SK-N-SH (cell line): ENCODE results near the gene RPL10. TPM values are rescaled to one million over a fixed set of nuclear protein-coding genes. Genes with fewer than 3 reads are reported as not detected.
A peak's percentile ranks its signal among the peaks of the same experiment; 100 is the strongest.

Source experiments
- CTCF ChIA-PET: fragments of 300-600, 350-600 bp; formaldehyde crosslinking; extraction: SDS; loops from one replicate; lab custom pipeline; 2021; lab: Yijun Ruan, JAX
- POLR2A ChIA-PET: fragments of 350-600 bp; sonication (Branson Sonifier 250); formaldehyde crosslinking; extraction: SDS; loops from one replicate; lab custom pipeline; 2020; ENCODE audit warnings: antibody characterized with exemption, inconsistent platforms; lab: Yijun Ruan, JAX
- DNase-seq: peaks from one replicate; pipeline ENCODE4 v3.0.0; 2012
- H2AFZ ChIP-seq: fragments of 200-600 bp; sonication (generic); 2 replicates; pipeline ENCODE4 v1.8.1; 2016; ENCODE audit warnings: antibody characterized with exemption, mild to moderate bottlenecking, low read depth
- H3F3A ChIP-seq: fragments of 200-600 bp; sonication (generic); replicated peaks from 2 replicates; pipeline ENCODE3; 2016; ENCODE audit warnings: antibody characterized with exemption, mild to moderate bottlenecking; ENCODE audit not compliant: insufficient read depth
- H3K27ac ChIP-seq, 2 experiments: fragments of 200-500 bp in 1 of 2; fragments of 200-600 bp in 1 of 2; sonication (Bioruptor generic) in 1 of 2; sonication (generic), shearing (Covaris generic) in 1 of 2; 2 replicates each; pipeline versions ENCODE4 v1.5.1 to v1.6.1; 2014 to 2016; ENCODE audit warnings: low read depth in 2 of 2, inconsistent platforms in 1 of 2, low read length in 1 of 2, mild to moderate bottlenecking in 1 of 2, mixed read lengths in 1 of 2
- H3K27me3 ChIP-seq: fragments of 200-600 bp; sonication (generic), shearing (Covaris generic); 2 replicates; pipeline ENCODE4 v1.6.1; 2016; ENCODE audit warnings: mixed run types; ENCODE audit not compliant: insufficient read depth
- H3K36me3 ChIP-seq, 2 experiments: fragments of 200-500 bp in 1 of 2; fragments of 200-600 bp in 1 of 2; sonication (Bioruptor generic) in 1 of 2; sonication (generic) in 1 of 2; replicated peaks in 1 of 2; 2 replicates each; pipeline versions ENCODE3 to v1.5.1; 2014 to 2016; ENCODE audit warnings: low read length in 1 of 2, mild to moderate bottlenecking in 1 of 2; ENCODE audit not compliant: insufficient read depth in 2 of 2, control insufficient read depth in 1 of 2
- H3K4me1 ChIP-seq, 2 experiments: fragments of 200-500 bp in 1 of 2; fragments of 200-600 bp in 1 of 2; sonication (Bioruptor generic) in 1 of 2; sonication (generic), shearing (Covaris generic) in 1 of 2; 2 replicates each; pipeline versions ENCODE4 v1.5.1 to v1.6.1; 2014 to 2016; ENCODE audit warnings: low read depth in 1 of 2, low read length in 1 of 2, mixed run types in 1 of 2; ENCODE audit not compliant: insufficient read depth in 2 of 2, control insufficient read depth in 1 of 2
- H3K4me2 ChIP-seq: fragments of 200-600 bp; sonication (generic), shearing (Covaris generic); 2 replicates; pipeline ENCODE4 v1.6.1; 2017; ENCODE audit warnings: mixed run types
- H3K4me3 ChIP-seq, 2 experiments: fragments of 200-500 bp in 1 of 2; fragments of 200-600 bp in 1 of 2; sonication (Bioruptor generic) in 1 of 2; sonication (generic), shearing (Covaris generic) in 1 of 2; 2 replicates each; pipeline versions ENCODE4 v1.5.1 to v1.8.1; 2014 to 2016; ENCODE audit warnings: low read depth in 2 of 2, inconsistent platforms in 1 of 2, low read length in 1 of 2, mild to moderate bottlenecking in 1 of 2, mixed read lengths in 1 of 2, moderate library complexity in 1 of 2
- H3K79me2 ChIP-seq: fragments of 200-600 bp; sonication (generic); 2 replicates; pipeline ENCODE4 v1.8.1; 2017; ENCODE audit warnings: mild to moderate bottlenecking; ENCODE audit not compliant: insufficient read depth
- H3K9ac ChIP-seq: fragments of 200-600 bp; sonication (generic); 2 replicates; pipeline ENCODE4 v1.6.1; 2017; ENCODE audit warnings: mixed run types
- H3K9me2 ChIP-seq: fragments of 200-600 bp; sonication (generic); 2 replicates; pipeline ENCODE4 v1.6.1; 2017; ENCODE audit warnings: mixed run types
- H3K9me3 ChIP-seq: fragments of 200-600 bp; sonication (generic); 2 replicates; pipeline ENCODE4 v1.6.1; 2017; ENCODE audit warnings: mixed run types, mild to moderate bottlenecking, moderate library complexity
- H4K20me1 ChIP-seq: fragments of 200-600 bp; sonication (generic); 2 replicates; pipeline ENCODE4 v1.6.1; 2017; ENCODE audit warnings: mild to moderate bottlenecking, mixed run types; ENCODE audit not compliant: insufficient read depth
- FOSL2 ChIP-seq: IDR thresholded peaks from 2 replicates; pipeline ENCODE4 v1.4.0; 2012; ENCODE audit warnings: low read depth, mild to moderate bottlenecking, moderate library complexity, borderline replicate concordance
- FOXJ3 ChIP-seq: sonication (generic); formaldehyde crosslinking; IDR thresholded peaks from 2 replicates; pipeline ENCODE4 v1.5.1; 2020; ENCODE audit warnings: mild to moderate bottlenecking, missing genetic modification reagents
- FOXM1 ChIP-seq: IDR thresholded peaks from 2 replicates; pipeline ENCODE4 v1.4.0; 2012; ENCODE audit warnings: low read depth, mild to moderate bottlenecking
- JUND ChIP-seq: IDR thresholded peaks from 2 replicates; pipeline ENCODE4 v1.4.0; 2012
- MXI1 ChIP-seq: IDR thresholded peaks from 2 replicates; pipeline ENCODE4 v1.6.1; 2012; ENCODE audit warnings: mild to moderate bottlenecking, low read depth, low read length, improper control_type of control experiment
- NFIC ChIP-seq: IDR thresholded peaks from 2 replicates; pipeline ENCODE4 v1.4.0; 2012; ENCODE audit warnings: borderline replicate concordance
- NRF1 ChIP-seq: IDR thresholded peaks from 2 replicates; pipeline ENCODE4 v1.6.1; 2012; ENCODE audit warnings: low read depth, mild to moderate bottlenecking, low read length
- POLR2AphosphoS5 ChIP-seq: IDR thresholded peaks from 2 replicates; pipeline ENCODE4 v1.6.1; 2012; ENCODE audit warnings: low read depth, low read length
- RAD21 ChIP-seq: IDR thresholded peaks from 2 replicates; pipeline ENCODE4 v1.6.1; 2012; ENCODE audit warnings: mild to moderate bottlenecking, low read length
- RXRA ChIP-seq: IDR thresholded peaks from 2 replicates; pipeline ENCODE4 v1.4.0; 2012; ENCODE audit warnings: low read depth, mild to moderate bottlenecking, borderline replicate concordance
- TCF12 ChIP-seq: IDR thresholded peaks from 2 replicates; pipeline ENCODE4 v1.4.0; 2012
- TEAD4 ChIP-seq: IDR thresholded peaks from 2 replicates; pipeline ENCODE4 v1.4.0; 2012; ENCODE audit warnings: mild to moderate bottlenecking, borderline replicate concordance; ENCODE audit not compliant: insufficient read depth
- YY1 ChIP-seq: IDR thresholded peaks from 2 replicates; pipeline ENCODE4 v1.4.0; 2012; ENCODE audit warnings: low read depth, mild to moderate bottlenecking
- WGBS: methylation state at CpG from one replicate; pipeline ENCODE4 v1.1.6; 2017; ENCODE audit warnings: low lambda C conversion rate; 5-methylcytosine and 5-hydroxymethylcytosine counted together
- polyA plus RNA-seq, 3 experiments: library from polyadenylated mRNA; depleted of rRNA; stranded (reverse); fragments of >200 nt; gene quantifications; 2 replicates each; pipeline ENCODE4 v1.2.3, GENCODE V29; 2012
- TF ChIP-seq, protein P1 (sequence below): fragments of 150-350 bp; IDR thresholded peaks from 2 replicates; pipeline ENCODE4 v1.6.1; 2017; ENCODE audit warnings: antibody characterized with exemption, low read length, low read depth, borderline replicate concordance
- TF ChIP-seq, protein P2 (sequence below): IDR thresholded peaks from 2 replicates; pipeline ENCODE4 v1.6.1; 2012; ENCODE audit warnings: mild to moderate bottlenecking, low read depth, low read length, moderate library complexity
- TF ChIP-seq, protein P3 (sequence below): IDR thresholded peaks from 2 replicates; pipeline ENCODE4 v1.4.0; 2012; ENCODE audit warnings: low read depth, borderline replicate concordance
- TF ChIP-seq, protein P4 (sequence below): IDR thresholded peaks from 2 replicates; pipeline ENCODE4 v1.4.0; 2012; ENCODE audit warnings: low read depth
- TF ChIP-seq, protein P5 (sequence below): fragments of 200-600 bp; sonication (generic); IDR thresholded peaks from 2 replicates; pipeline ENCODE4 v1.6.1; 2017; ENCODE audit warnings: antibody characterized with exemption, mild to moderate bottlenecking, moderate library complexity

RPL10 gene
- polyA plus RNA-seq, 1 of the 3 experiments (the other 2 are of a cell fraction) = 4,562 TPM

DNA sequence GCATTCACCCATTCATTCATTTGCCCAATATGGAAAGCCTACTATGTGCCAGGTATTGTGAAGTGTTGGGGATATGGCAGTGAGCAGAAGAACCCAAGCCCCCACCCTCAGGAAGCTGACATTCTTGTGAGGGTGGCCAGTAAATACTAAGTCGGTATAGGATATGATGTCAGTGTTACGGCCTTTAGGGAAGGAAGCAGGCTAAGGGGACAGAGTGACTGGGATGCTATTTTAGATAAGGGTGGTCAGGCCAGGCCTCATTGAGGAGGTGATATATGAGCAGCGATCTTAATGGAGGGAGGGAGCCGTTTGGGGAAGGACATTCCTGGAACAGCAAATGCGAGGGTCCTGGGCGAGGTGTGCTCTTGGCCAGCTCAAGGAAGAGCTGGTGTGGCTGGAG lies 32.3 kb downstream of the RPL10 start:
- Histone ChIP-seq H3K4me2 (peak overlapping the region; percentile 79; the same call in 1 of the 2 replicates), H3K9ac (no peak overlapping the region), H3K79me2 (peaks cover 22% of the 10 kb centered on the region; the same call in 1 of the 2 replicates), H3K36me3 (peaks cover 0 to 6% of the 10 kb centered on the region in 2 experiments)
- POLR2A ChIA-PET = interaction anchor here (1.3 kb wide), 1 partner anchor 13 kb away, joined by 3 read pairs; no protein-coding TSS in a partner anchor
- TF ChIP-seq, protein P1, sequence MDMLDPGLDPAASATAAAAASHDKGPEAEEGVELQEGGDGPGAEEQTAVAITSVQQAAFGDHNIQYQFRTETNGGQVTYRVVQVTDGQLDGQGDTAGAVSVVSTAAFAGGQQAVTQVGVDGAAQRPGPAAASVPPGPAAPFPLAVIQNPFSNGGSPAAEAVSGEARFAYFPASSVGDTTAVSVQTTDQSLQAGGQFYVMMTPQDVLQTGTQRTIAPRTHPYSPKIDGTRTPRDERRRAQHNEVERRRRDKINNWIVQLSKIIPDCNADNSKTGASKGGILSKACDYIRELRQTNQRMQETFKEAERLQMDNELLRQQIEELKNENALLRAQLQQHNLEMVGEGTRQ = no peak
- TF ChIP-seq, protein P2, sequence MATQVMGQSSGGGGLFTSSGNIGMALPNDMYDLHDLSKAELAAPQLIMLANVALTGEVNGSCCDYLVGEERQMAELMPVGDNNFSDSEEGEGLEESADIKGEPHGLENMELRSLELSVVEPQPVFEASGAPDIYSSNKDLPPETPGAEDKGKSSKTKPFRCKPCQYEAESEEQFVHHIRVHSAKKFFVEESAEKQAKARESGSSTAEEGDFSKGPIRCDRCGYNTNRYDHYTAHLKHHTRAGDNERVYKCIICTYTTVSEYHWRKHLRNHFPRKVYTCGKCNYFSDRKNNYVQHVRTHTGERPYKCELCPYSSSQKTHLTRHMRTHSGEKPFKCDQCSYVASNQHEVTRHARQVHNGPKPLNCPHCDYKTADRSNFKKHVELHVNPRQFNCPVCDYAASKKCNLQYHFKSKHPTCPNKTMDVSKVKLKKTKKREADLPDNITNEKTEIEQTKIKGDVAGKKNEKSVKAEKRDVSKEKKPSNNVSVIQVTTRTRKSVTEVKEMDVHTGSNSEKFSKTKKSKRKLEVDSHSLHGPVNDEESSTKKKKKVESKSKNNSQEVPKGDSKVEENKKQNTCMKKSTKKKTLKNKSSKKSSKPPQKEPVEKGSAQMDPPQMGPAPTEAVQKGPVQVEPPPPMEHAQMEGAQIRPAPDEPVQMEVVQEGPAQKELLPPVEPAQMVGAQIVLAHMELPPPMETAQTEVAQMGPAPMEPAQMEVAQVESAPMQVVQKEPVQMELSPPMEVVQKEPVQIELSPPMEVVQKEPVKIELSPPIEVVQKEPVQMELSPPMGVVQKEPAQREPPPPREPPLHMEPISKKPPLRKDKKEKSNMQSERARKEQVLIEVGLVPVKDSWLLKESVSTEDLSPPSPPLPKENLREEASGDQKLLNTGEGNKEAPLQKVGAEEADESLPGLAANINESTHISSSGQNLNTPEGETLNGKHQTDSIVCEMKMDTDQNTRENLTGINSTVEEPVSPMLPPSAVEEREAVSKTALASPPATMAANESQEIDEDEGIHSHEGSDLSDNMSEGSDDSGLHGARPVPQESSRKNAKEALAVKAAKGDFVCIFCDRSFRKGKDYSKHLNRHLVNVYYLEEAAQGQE = no peak
- TF ChIP-seq, protein P3, sequence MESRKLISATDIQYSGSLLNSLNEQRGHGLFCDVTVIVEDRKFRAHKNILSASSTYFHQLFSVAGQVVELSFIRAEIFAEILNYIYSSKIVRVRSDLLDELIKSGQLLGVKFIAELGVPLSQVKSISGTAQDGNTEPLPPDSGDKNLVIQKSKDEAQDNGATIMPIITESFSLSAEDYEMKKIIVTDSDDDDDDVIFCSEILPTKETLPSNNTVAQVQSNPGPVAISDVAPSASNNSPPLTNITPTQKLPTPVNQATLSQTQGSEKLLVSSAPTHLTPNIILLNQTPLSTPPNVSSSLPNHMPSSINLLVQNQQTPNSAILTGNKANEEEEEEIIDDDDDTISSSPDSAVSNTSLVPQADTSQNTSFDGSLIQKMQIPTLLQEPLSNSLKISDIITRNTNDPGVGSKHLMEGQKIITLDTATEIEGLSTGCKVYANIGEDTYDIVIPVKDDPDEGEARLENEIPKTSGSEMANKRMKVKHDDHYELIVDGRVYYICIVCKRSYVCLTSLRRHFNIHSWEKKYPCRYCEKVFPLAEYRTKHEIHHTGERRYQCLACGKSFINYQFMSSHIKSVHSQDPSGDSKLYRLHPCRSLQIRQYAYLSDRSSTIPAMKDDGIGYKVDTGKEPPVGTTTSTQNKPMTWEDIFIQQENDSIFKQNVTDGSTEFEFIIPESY = no peak
- TF ChIP-seq, all 33 proteins: peak for 0
- peaks cover 9% of the 10 kb centered on the region for H3K27me3 ChIP-seq
- H3K4me3 ChIP-seq = no peak overlapping the region
- WGBS = 52% methylated on average over 6 of the region's 6 CpGs
- CTCF ChIA-PET = interaction anchor here (1.0 to 1.5 kb wide), 2 partner anchors 12 to 117 kb away, joined by 3 to 4 read pairs; partner anchors contain the start of gene IKBKG
- no peak overlapping the region for H3K27ac ChIP-seq
- no peak for DNase-seq
- no peak overlapping the region for H2AFZ ChIP-seq
- no peaks in the 10 kb centered on the region for H3F3A ChIP-seq
- peaks cover 0 to 6% of the 10 kb centered on the region in 2 experiments; a peak in 1 of 4 replicates for H3K4me1 ChIP-seq
- H4K20me1 ChIP-seq = no peaks in the 10 kb centered on the region
- no peaks in the 10 kb centered on the region for H3K9me3 ChIP-seq
- no peaks in the 10 kb centered on the region for H3K9me2 ChIP-seq

DNA sequence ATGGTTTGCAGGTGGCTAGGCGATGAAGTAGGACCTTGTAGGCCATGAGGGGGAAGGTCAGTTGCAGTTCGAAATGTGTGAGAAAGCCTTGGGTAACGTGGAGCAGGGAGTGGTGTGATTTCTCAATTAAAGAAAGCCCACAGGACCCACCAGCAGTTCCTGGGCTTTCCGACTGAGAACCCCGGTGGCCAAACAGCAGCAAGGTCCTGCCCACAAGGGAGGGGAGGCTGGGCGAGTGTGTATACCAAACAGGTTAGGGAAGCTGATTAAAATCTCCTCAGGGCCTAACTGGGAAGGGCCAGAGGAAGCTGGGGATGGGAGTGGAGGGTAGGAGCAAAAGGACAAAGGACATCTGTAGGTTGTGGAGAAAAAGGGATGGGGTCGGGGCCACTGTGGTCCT lies 32.7 kb downstream of the RPL10 start:
- Histone ChIP-seq H3K36me3 (peaks cover 0 to 10% of the 10 kb centered on the region in 2 experiments), H3K9ac (no peak overlapping the region), H4K20me1 (no peaks in the 10 kb centered on the region), H3K27me3 (peaks cover 9% of the 10 kb centered on the region), H3K4me3 (no peak overlapping the region), H2AFZ (no peak overlapping the region), H3K79me2 (peaks cover 22% of the 10 kb centered on the region; the same call in 1 of the 2 replicates), H3K9me3 (no peaks in the 10 kb centered on the region), H3K9me2 (no peaks in the 10 kb centered on the region), H3K27ac (no peak overlapping the region), H3F3A (no peaks in the 10 kb centered on the region), H3K4me2 (no peak overlapping the region), H3K4me1 (peaks cover 0 to 6% of the 10 kb centered on the region in 2 experiments; a peak in 1 of 4 replicates)
- 47% methylated on average over 7 of the region's 7 CpGs for WGBS
- POLR2A ChIA-PET = interaction anchor here (1.3 kb wide), 1 partner anchor 12 kb away, joined by 3 read pairs; no protein-coding TSS in a partner anchor
- CTCF ChIA-PET = interaction anchor here (1.0 to 1.5 kb wide), 2 partner anchors 11 to 117 kb away, joined by 3 to 4 read pairs; partner anchors contain the start of gene IKBKG
- DNase-seq = no peak
- no peak for TF ChIP-seq POLR2AphosphoS5
- TF ChIP-seq, protein P1 = no peak
- no peak for TF ChIP-seq TEAD4
- no peak for TF ChIP-seq RXRA
- TF ChIP-seq FOSL2 = no peak
- TF ChIP-seq FOXM1 = no peak
- TF ChIP-seq, protein P4, sequence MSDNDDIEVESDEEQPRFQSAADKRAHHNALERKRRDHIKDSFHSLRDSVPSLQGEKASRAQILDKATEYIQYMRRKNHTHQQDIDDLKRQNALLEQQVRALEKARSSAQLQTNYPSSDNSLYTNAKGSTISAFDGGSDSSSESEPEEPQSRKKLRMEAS = no peak
- TF ChIP-seq MXI1 = no peak
- no peak for TF ChIP-seq JUND
- TF ChIP-seq TCF12 = no peak
- TF ChIP-seq FOXJ3 (CRISPR knock-in tag) = no peak
- TF ChIP-seq NRF1 = no peak
- TF ChIP-seq RAD21 = no peak
- TF ChIP-seq YY1 = no peak
- TF ChIP-seq NFIC = no peak
- TF ChIP-seq, protein P5, sequence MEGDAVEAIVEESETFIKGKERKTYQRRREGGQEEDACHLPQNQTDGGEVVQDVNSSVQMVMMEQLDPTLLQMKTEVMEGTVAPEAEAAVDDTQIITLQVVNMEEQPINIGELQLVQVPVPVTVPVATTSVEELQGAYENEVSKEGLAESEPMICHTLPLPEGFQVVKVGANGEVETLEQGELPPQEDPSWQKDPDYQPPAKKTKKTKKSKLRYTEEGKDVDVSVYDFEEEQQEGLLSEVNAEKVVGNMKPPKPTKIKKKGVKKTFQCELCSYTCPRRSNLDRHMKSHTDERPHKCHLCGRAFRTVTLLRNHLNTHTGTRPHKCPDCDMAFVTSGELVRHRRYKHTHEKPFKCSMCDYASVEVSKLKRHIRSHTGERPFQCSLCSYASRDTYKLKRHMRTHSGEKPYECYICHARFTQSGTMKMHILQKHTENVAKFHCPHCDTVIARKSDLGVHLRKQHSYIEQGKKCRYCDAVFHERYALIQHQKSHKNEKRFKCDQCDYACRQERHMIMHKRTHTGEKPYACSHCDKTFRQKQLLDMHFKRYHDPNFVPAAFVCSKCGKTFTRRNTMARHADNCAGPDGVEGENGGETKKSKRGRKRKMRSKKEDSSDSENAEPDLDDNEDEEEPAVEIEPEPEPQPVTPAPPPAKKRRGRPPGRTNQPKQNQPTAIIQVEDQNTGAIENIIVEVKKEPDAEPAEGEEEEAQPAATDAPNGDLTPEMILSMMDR = no peak
